Kidney epithelial cell (primary cell): ENCODE measurements around the gene AKT2. TPM values are rescaled to one million over a fixed set of nuclear protein-coding genes. Genes with fewer than 3 reads are reported as not detected.

Experiments
- DNase-seq: peaks from one replicate; pipeline ENCODE4 v3.0.0-alpha.2; 2010; ENCODE audit warnings: low read depth
- H3K27me3 ChIP-seq: 2 replicates; pipeline ENCODE4 v1.6.0; 2011; ENCODE audit warnings: low read length; ENCODE audit not compliant: control insufficient read depth, insufficient read depth
- H3K36me3 ChIP-seq: 2 replicates; pipeline ENCODE4 v1.5.1; 2011; ENCODE audit warnings: low read length; ENCODE audit not compliant: control insufficient read depth, insufficient read depth
- H3K4me3 ChIP-seq: 2 replicates; pipeline ENCODE4 v1.5.1; 2011; ENCODE audit warnings: low read depth, mild to moderate bottlenecking, control low read depth, low read length
- total RNA-seq: library from RNA; depleted of rRNA; stranded (reverse); fragments of >200 nt; gene quantifications from 2 replicates; pipeline ENCODE4 v1.2.3, GENCODE V29; 2015
- TF ChIP-seq, protein P1 (sequence below): IDR thresholded peaks from 2 replicates; pipeline ENCODE4 v1.5.1; 2011; ENCODE audit warnings: mild to moderate bottlenecking, moderate library complexity, low read length, control low read depth, inconsistent platforms; ENCODE audit not compliant: insufficient read depth, poor library complexity, severe bottlenecking

AKT2 gene
- total RNA-seq, 1 donor from 2014 or later, result 73.5 TPM

DNA sequence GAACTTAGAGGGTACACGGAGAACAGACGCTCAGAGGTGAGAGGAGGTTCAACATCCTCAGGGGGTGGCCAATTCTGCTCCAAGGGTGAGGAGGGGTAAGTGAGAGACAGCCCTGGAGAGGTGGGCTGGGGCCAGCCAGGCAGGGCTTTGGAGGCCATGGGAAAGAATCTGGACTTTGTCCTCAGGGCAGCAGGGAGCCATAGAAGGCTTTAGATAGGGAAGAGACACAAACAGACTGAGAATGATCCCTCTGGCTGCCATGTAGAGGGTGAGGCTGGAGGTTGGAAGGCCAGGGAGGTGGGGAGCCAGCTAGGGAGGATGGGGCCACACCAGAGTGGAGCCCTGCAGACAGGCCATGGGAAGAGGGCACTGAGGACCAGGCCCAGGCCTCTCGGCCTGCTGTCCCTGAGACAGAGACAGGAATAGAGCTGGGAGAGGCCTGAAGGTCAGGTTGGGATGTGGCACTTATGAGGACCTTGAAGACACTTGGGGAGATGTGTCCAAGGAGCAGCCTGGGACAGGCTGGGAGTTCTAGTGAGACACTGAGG, 29.5 kb downstream of the AKT2 start:
- Histone ChIP-seq H3K36me3 (peaks cover 1% of the 10 kb centered on the region), H3K27me3 (no peaks in the 10 kb centered on the region), H3K4me3 (no peak overlapping the region)
- TF ChIP-seq, protein P1, sequence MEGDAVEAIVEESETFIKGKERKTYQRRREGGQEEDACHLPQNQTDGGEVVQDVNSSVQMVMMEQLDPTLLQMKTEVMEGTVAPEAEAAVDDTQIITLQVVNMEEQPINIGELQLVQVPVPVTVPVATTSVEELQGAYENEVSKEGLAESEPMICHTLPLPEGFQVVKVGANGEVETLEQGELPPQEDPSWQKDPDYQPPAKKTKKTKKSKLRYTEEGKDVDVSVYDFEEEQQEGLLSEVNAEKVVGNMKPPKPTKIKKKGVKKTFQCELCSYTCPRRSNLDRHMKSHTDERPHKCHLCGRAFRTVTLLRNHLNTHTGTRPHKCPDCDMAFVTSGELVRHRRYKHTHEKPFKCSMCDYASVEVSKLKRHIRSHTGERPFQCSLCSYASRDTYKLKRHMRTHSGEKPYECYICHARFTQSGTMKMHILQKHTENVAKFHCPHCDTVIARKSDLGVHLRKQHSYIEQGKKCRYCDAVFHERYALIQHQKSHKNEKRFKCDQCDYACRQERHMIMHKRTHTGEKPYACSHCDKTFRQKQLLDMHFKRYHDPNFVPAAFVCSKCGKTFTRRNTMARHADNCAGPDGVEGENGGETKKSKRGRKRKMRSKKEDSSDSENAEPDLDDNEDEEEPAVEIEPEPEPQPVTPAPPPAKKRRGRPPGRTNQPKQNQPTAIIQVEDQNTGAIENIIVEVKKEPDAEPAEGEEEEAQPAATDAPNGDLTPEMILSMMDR, result no peak
- no peak for DNase-seq

DNA sequence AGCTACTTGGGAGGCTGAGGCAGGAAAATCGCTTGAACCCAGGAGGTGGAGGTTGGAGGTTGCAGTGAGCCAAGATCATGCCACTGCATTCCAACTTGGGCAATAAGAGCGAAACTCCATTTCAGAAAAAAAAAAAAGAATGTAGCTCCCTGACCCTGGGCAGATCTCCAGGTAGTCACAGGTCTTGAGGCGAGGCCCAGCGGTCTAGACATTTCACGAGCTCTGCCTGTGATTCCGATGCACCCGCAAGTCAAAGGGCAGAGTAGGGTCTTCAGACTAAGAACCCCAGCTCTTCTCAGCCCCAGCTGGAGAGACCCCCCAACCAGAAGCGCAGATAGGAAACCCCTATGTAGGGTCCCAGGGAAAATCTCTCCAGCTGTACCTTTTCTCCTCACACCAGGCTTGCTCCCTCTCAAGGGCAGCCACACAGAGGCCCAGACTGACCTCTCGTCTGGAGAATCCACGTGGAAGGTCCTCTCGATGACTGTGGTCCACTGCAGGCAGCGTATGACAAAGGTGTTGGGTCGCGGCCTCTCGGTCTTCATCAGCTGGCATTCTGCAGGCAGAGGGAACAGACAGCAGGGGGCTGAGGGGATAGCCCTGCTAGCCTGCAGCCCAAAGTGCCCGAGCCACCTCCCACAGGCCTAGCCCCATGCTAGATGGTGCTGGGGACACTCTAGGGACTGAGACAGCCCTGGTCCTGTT, 30.3 kb downstream of the AKT2 start:
- no peak overlapping the region for H3K4me3 ChIP-seq
- H3K27me3 ChIP-seq, result no peaks in the 10 kb centered on the region
- H3K36me3 ChIP-seq, result peaks cover 1% of the 10 kb centered on the region
- TF ChIP-seq, protein P1, result no peak
- DNase-seq, result no peak

DNA sequence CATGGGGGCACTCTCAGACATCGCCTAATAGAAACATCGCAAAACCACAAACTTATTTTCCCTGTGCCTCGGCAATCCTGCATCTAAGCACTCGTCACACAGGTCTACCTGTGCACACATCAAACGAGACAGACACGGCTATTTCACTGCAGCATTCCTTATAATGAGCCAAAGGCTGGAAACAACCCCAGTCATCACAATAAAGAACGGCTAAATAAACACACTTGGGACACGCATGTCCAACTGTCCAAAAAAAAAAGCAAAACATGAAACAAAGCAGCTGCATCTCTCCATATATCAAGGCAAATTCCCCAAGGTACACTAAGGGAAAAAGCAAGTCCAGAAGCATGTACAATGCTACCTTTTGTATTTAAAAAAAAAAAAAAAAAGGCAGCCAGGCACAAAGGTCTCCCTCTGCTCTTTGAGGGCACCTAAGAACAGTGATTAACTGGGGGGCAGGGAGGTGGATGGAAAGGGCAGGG, 31.5 kb downstream of the AKT2 start:
- no peak for DNase-seq
- H3K27me3 ChIP-seq, result no peaks in the 10 kb centered on the region
- H3K4me3 ChIP-seq, result no peak overlapping the region
- peaks cover 1% of the 10 kb centered on the region for H3K36me3 ChIP-seq
- TF ChIP-seq, protein P1, result no peak

DNA sequence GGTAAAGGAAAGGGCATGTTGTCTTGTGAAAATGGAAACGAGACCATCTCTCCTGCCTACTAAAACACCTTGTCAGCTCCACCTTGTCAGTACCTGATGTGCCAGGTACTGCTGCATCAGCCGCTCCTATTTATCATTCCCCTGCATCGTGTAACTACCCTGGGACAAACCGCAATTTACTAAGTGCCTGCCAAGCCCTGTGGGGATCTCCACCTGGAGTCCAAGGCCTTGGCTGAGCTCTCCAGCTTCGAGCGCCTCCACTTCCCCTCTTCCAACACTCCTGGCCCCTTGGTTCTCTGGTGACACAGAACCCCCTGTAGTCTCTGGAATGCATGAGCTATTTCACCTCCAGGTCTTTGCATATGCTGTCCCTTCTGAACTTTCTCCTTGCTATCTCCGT, 32.8 kb downstream of the AKT2 start:
- Histone ChIP-seq H3K27me3 (no peaks in the 10 kb centered on the region), H3K4me3 (no peak overlapping the region), H3K36me3 (peaks cover 1% of the 10 kb centered on the region)
- TF ChIP-seq, protein P1, result no peak
- DNase-seq, result no peak

DNA sequence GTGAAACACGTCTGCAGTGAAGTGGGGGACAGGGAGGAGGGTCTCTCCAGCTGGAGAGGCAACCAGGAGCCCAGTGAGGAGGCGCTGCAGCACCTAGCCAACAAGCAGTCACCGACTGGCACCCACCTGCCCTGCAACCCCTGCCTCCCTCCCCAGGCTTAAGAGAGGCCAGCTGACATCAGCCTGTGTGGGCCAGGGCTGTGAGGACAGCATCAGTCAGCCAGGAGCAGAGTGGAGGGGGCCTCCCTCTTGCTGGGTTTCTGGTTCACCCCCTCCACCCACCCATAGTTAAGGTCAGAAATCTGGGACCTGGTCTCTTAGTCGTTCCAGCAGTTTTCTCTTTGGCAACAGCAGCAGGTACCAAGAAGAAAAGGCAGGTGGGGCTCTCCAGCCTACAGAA, 33.2 kb downstream of the AKT2 start:
- Histone ChIP-seq H3K36me3 (peaks cover 1% of the 10 kb centered on the region), H3K27me3 (no peaks in the 10 kb centered on the region), H3K4me3 (no peak overlapping the region)
- TF ChIP-seq, protein P1, result no peak
- DNase-seq, result no peak

DNA sequence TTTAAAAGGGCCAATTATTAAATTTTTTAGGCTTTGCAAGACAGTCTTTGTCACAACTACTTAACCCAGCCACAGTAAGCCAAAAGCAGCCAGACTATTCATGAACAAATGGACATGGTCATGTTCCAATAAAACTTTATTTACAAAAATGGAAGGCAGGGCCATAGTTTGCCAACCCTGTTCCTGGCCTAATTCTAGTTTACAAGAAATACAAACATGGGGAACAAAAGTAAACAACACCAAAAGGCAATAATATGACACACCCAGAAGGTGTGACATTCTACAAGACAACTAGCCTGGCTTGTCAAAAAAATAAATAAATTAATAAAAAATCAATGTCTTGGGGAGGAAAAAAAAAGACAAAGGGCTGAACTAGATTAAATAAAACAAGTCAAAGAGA, 33.9 kb downstream of the AKT2 start:
- TF ChIP-seq, protein P1, result no peak
- Histone ChIP-seq H3K36me3 (peaks cover 1% of the 10 kb centered on the region), H3K27me3 (no peaks in the 10 kb centered on the region), H3K4me3 (no peak overlapping the region)
- DNase-seq, result no peak
